GM12892 (cell line): Measurements from ENCODE around the gene HOTAIR.

Experiments
- DNase-seq: peaks from one replicate; pipeline ENCODE4 v3.0.0; 2011; ENCODE audit not compliant: insufficient read length
- FAIRE-seq: peaks from 2 replicates; lab custom pipeline; 2011; peaks lifted over from hg19 to GRCh38; lab: Jason Lieb, UNC
- POLR2A ChIP-seq: IDR thresholded peaks from 2 replicates; pipeline ENCODE4 v1.6.1; 2011; ENCODE audit warnings: low read depth, low read length, control low read depth
- POLR2AphosphoS5 ChIP-seq: IDR thresholded peaks from 2 replicates; pipeline ENCODE4 v1.6.1; 2011; ENCODE audit warnings: low read depth, low read length, control low read depth
- TAF1 ChIP-seq: IDR thresholded peaks from 2 replicates; pipeline ENCODE4 v1.6.1; 2011; ENCODE audit warnings: low read depth, mild to moderate bottlenecking, control low read depth, low read length, borderline replicate concordance

Gene HOTAIR

DNA sequence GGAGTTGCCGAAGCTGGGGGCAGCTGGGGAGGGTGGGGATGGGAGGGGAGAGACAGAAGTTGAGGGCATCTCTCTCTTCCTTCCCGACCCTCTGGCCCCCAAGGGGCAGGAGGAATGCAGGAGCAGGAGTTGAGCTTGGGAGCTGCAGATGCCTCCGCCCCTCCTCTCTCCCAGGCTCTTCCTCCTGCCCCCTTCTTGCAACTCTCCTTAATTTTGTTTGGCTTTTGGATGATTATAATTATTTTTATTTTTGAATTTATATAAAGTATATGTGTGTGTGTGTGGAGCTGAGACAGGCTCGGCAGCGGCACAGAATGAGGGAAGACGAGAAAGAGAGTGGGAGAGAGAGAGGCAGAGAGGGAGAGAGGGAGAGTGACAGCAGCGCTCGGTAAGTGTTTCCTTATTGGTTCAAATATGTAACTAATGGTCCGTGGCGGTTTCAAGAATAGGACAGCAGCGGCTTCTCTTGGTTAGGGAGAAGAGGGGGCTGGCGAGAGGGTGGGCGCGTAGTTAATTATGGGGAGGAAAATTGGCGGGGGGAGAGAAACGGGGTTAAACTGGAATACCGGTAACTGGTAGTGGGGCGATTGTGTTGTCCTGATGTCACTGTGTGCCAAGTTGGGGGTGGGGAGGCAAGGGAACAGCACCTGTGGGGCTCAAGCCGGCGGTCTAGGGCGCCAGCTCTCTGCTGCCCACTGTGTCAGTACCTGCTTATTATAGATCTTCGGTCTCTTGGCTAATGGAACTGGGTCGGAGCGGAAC is 42.5 kb upstream of the HOTAIR start:
- no peak for TF ChIP-seq POLR2A
- TF ChIP-seq TAF1, result no peak
- TF ChIP-seq POLR2AphosphoS5, result no peak
- no peak for FAIRE-seq
- no peak for DNase-seq

- FAIRE-seq, result no peak
Observed at GRCh38 chr12:54016478-54016964, 41.8 kb upstream of the HOTAIR start.

DNA sequence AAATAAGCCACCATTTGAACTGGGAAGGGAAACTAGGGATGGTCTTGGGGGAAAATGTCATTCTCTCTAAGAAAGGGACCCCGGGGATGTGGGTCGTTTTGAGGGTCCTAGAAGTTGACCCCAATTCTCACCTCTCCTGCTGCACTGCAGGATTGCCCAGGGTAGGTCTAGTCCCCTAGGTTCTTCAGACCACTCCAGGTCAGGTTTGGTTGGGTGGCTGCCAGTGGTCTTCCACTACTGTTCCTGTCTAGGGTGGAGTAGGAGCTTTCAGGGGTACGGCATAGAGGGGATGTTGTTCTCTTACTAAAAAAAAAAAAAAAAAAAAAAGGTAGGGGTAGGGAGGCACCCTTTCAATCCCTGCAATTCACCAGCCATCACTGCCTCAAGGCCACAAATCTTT is 41.3 kb upstream of the HOTAIR start:
- TF ChIP-seq POLR2A, result no peak
- TF ChIP-seq POLR2AphosphoS5, result no peak
- TF ChIP-seq TAF1, result no peak
- no peak for DNase-seq
- FAIRE-seq, result no peak

More at GRCh38 chr12:54016478-54016964, 41.8 kb upstream of the HOTAIR start:
- DNase-seq, result no peak
- TF ChIP-seq TAF1, result no peak
- no peak for TF ChIP-seq POLR2AphosphoS5
- TF ChIP-seq POLR2A, result no peak

DNA sequence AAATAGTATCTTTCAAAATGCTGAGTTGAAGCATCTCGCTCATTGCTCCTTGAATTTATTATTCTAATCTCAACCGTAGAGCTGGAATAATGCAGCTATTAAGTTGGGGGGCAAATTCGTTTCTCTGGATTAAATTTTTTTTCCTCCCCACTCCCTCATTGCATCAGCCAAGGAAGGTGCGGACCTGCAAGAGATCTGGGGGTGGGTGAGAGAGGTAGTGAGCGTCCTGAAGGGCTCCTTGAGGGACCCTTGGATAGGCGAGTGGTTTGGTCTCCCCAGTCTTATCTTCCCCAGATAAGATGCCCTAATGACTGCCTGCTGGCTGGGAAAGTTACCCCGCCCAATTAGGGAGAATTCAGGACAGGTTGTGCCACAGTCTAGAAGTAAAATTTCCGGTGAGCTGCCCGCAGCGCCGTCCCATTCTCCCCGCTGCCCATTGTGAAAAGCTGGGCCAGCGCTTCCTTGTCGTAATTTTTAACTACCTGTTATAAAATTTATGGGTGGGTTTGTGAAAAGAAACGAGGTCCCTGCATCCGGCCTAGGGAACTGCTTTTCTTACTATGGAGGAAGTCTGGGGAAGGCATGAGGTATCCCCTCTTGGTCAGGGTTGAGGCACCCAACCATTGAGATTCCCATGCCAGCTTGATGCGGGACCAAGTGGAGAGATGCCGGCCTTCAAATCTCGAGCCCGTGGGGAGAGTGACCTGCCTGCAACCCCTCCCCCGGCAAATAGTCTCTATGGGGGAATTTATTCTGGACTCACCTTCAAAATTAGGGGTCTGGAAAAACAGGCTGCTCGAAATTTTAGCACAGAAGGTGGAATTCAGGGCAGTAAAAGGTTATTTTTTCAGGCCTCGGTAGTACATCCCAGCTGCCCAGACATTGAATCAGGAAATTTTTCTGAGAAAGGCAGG is 40.5 kb upstream of the HOTAIR start:
- TF ChIP-seq TAF1, result no peak
- no peak for TF ChIP-seq POLR2AphosphoS5
- no peak for TF ChIP-seq POLR2A
- DNase-seq (no peak), FAIRE-seq (no peak)

- no peak for DNase-seq
- FAIRE-seq, result no peak
- no peak for TF ChIP-seq TAF1
- TF ChIP-seq POLR2A, result no peak
- TF ChIP-seq POLR2AphosphoS5, result no peak
Observed at GRCh38 chr12:54014377-54015017, 39.7 kb upstream of the HOTAIR start.

GRCh38 chr12:54012631-54013409 is 38.1 kb upstream of the HOTAIR start:
- FAIRE-seq (no peak), DNase-seq (no peak)
- TF ChIP-seq TAF1 (no peak), POLR2A (no peak), POLR2AphosphoS5 (no peak)

- FAIRE-seq (no peak), DNase-seq (no peak)
- no peak for TF ChIP-seq POLR2AphosphoS5
- no peak for TF ChIP-seq TAF1
- no peak for TF ChIP-seq POLR2A
Observed at GRCh38 chr12:54011665-54012532, 37.1 kb upstream of the HOTAIR start.

DNA sequence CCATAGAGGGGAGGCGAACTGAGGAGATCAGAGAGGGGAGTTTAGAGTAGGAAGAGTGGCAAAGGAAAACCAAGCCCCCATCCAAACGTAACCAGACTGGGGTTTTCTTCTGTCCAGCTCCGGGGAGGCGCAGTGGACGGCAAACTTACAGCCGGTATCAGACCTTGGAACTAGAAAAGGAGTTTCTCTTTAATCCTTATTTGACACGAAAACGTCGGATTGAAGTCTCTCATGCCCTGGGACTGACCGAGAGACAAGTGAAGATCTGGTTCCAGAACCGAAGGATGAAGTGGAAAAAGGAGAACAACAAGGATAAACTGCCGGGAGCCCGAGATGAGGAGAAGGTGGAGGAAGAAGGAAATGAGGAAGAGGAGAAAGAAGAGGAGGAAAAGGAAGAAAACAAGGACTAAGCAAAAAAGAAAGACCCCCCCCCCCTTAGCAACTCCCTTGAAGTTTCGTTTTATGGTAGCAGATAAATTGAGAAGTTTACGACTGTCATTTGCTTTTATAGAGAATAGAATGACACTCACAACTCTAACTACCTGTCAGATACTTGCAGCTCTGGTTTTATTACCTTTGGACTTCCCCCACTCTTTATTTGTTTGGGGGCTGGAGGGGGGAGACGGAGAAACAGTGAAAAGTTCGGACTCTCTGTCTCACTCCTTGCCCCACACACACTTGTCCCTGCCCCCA is 36.4 kb upstream of the HOTAIR start:
- FAIRE-seq (no peak), DNase-seq (no peak)
- no peak for TF ChIP-seq TAF1
- TF ChIP-seq POLR2A, result no peak
- no peak for TF ChIP-seq POLR2AphosphoS5
